Measurements from ENCODE around the gene PPP2R5B. TPM values are rescaled to one million over a fixed set of nuclear protein-coding genes. Genes with fewer than 3 reads are reported as not detected.
A peak's percentile ranks its signal among the peaks of the same experiment; 100 is the strongest.

PPP2R5B gene
- total RNA-seq, 1 donor from 2014 or later: 13.3 TPM

GRCh38 chr11:64888729-64889511 is 35.6 kb upstream of the PPP2R5B start:
- no peak overlapping the region for H3K4me3 Mint-ChIP-seq (ENCODE audit: unreplicated experiment)
- no peak overlapping the region for H3K27ac Mint-ChIP-seq (ENCODE audit: unreplicated experiment)
- no peaks in the 10 kb centered on the region for H3K9me3 Mint-ChIP-seq (ENCODE audit: unreplicated experiment)
- no peak for DNase-seq (ENCODE audit: low spot score)
- H3K36me3 Mint-ChIP-seq (ENCODE audit: low read depth, unreplicated experiment): no peaks in the 10 kb centered on the region
- peaks cover 5% of the 10 kb centered on the region for H3K27me3 Mint-ChIP-seq (ENCODE audit: unreplicated experiment)
- H3K4me1 Mint-ChIP-seq (ENCODE audit: unreplicated experiment): peaks cover 13% of the 10 kb centered on the region
- TF ChIP-seq CTCF (IDR thresholded peaks at IDR 0.05; ENCODE audit: unreplicated experiment): no peak

GRCh38 chr11:64890522-64890939 is 34.0 kb upstream of the PPP2R5B start:
- peaks cover 13% of the 10 kb centered on the region for H3K4me1 Mint-ChIP-seq (ENCODE audit: unreplicated experiment)
- H3K9me3 Mint-ChIP-seq (ENCODE audit: unreplicated experiment): no peaks in the 10 kb centered on the region
- TF ChIP-seq CTCF (IDR thresholded peaks at IDR 0.05; ENCODE audit: unreplicated experiment): no peak
- DNase-seq (ENCODE audit: low spot score): no peak
- no peak overlapping the region for H3K4me3 Mint-ChIP-seq (ENCODE audit: unreplicated experiment)
- peaks cover 4% of the 10 kb centered on the region for H3K27me3 Mint-ChIP-seq (ENCODE audit: unreplicated experiment)
- H3K36me3 Mint-ChIP-seq (ENCODE audit: low read depth, unreplicated experiment): no peaks in the 10 kb centered on the region
- H3K27ac Mint-ChIP-seq (ENCODE audit: unreplicated experiment): no peak overlapping the region

- peaks cover 8% of the 10 kb centered on the region for H3K27me3 Mint-ChIP-seq (ENCODE audit: unreplicated experiment)
- H3K9me3 Mint-ChIP-seq (ENCODE audit: unreplicated experiment): no peaks in the 10 kb centered on the region
- H3K4me3 Mint-ChIP-seq (ENCODE audit: unreplicated experiment): no peak overlapping the region
- H3K4me1 Mint-ChIP-seq (ENCODE audit: unreplicated experiment): peaks cover 13% of the 10 kb centered on the region
- TF ChIP-seq CTCF (IDR thresholded peaks at IDR 0.05; ENCODE audit: unreplicated experiment): no peak
- DNase-seq (ENCODE audit: low spot score): no peak
- H3K36me3 Mint-ChIP-seq (ENCODE audit: low read depth, unreplicated experiment): no peaks in the 10 kb centered on the region
- H3K27ac Mint-ChIP-seq (ENCODE audit: unreplicated experiment): no peak overlapping the region
These were observed 33.2 kb upstream of the PPP2R5B start for GRCh38 chr11:64891215-64891848.

GRCh38 chr11:64891880-64892279 is 32.6 kb upstream of the PPP2R5B start:
- no peak overlapping the region for H3K4me3 Mint-ChIP-seq (ENCODE audit: unreplicated experiment)
- no peak for TF ChIP-seq CTCF (IDR thresholded peaks at IDR 0.05; ENCODE audit: unreplicated experiment)
- peaks cover 1% of the 10 kb centered on the region for H3K36me3 Mint-ChIP-seq (ENCODE audit: low read depth, unreplicated experiment)
- H3K9me3 Mint-ChIP-seq (ENCODE audit: unreplicated experiment): no peaks in the 10 kb centered on the region
- H3K4me1 Mint-ChIP-seq (ENCODE audit: unreplicated experiment): peaks cover 13% of the 10 kb centered on the region
- no peak for DNase-seq (ENCODE audit: low spot score)
- peaks cover 8% of the 10 kb centered on the region for H3K27me3 Mint-ChIP-seq (ENCODE audit: unreplicated experiment)
- H3K27ac Mint-ChIP-seq (ENCODE audit: unreplicated experiment): peak overlapping the region; percentile 10

GRCh38 chr11:64892411-64892831 is 32.1 kb upstream of the PPP2R5B start:
- H3K4me1 Mint-ChIP-seq (ENCODE audit: unreplicated experiment): peaks cover 11% of the 10 kb centered on the region
- no peak for TF ChIP-seq CTCF (IDR thresholded peaks at IDR 0.05; ENCODE audit: unreplicated experiment)
- H3K27me3 Mint-ChIP-seq (ENCODE audit: unreplicated experiment): peaks cover 8% of the 10 kb centered on the region
- H3K4me3 Mint-ChIP-seq (ENCODE audit: unreplicated experiment): no peak overlapping the region
- no peak for DNase-seq (ENCODE audit: low spot score)
- H3K27ac Mint-ChIP-seq (ENCODE audit: unreplicated experiment): peak overlapping the region; percentile 10
- H3K36me3 Mint-ChIP-seq (ENCODE audit: low read depth, unreplicated experiment): peaks cover 5% of the 10 kb centered on the region
- no peaks in the 10 kb centered on the region for H3K9me3 Mint-ChIP-seq (ENCODE audit: unreplicated experiment)

Measured in endothelial cell (in vitro differentiated cells).